ENCODE results near the gene NOTCH2. TPM values are rescaled to one million over a fixed set of nuclear protein-coding genes. Genes with fewer than 3 reads are reported as not detected.
"Not testable (repeated sequence)": the region's sequence is repeated elsewhere in the genome, so short reads cannot be mapped to it uniquely, and the experiment has no call there.

The NOTCH2 gene
- total RNA-seq, 5 donors from 2014 or later (not counting 1 experiment from before 2014, with no cell fraction given) = 66.4 to 88.5 (median 77.8) TPM

- DNase-seq; H3K36me3 Mint-ChIP-seq; H3K4me3 Mint-ChIP-seq; H3K9me3 Mint-ChIP-seq; H3K27ac Mint-ChIP-seq; H3K27me3 ChIP-seq (replicated peaks in 1 of 2; ENCODE audit: control insufficient read depth in 2 of 2, extremely low read depth in 1 of 2, insufficient read depth in 2 of 2, low read length in 1 of 2); CTCF ChIA-PET; H3K27me3 Mint-ChIP-seq; H3K27ac ChIP-seq (ENCODE audit: low read length); H3K4me3 ChIP-seq (ENCODE audit: control insufficient read depth in 1 of 2, extremely low read depth in 1 of 2, low read length in 1 of 2); H3K4me1 ChIP-seq (ENCODE audit: control insufficient read depth in 1 of 2, extremely low read depth in 1 of 2, insufficient read depth in 2 of 2, low read length in 2 of 2); POLR2A ChIA-PET; H3K9me3 ChIP-seq; H3K36me3 ChIP-seq (ENCODE audit: control insufficient read depth in 2 of 2, extremely low read depth in 1 of 2, insufficient read depth in 1 of 2, low read length in 1 of 2): not testable (repeated sequence)
- peak in 1 of 4 experiments; percentile 53 for ATAC-seq (replicated peaks in 1 of 4)
- peaks cover 0 to 11% (median 10%) of the 10 kb centered on the region in 3 donors for H3K4me1 Mint-ChIP-seq
- WGBS (ENCODE audit: insufficient coverage) = no CpG with 5 or more reads among the region's 8 CpGs
These were observed 405 bp upstream of the NOTCH2 start for GRCh38 chr1:120069920-120070214.

- peak overlapping the region in 1 of 2 donors; percentile 33 for H3K4me3 ChIP-seq (ENCODE audit: control insufficient read depth in 1 of 2, extremely low read depth in 1 of 2, low read length in 1 of 2)
- no CpG with 5 or more reads among the region's 28 CpGs for WGBS (ENCODE audit: insufficient coverage)
- H3K27me3 ChIP-seq (replicated peaks in 1 of 2; ENCODE audit: control insufficient read depth in 2 of 2, extremely low read depth in 1 of 2, insufficient read depth in 2 of 2, low read length in 1 of 2); H3K36me3 ChIP-seq (ENCODE audit: control insufficient read depth in 2 of 2, extremely low read depth in 1 of 2, insufficient read depth in 1 of 2, low read length in 1 of 2); H3K9me3 Mint-ChIP-seq; CTCF ChIA-PET; H3K4me1 ChIP-seq (ENCODE audit: control insufficient read depth in 1 of 2, extremely low read depth in 1 of 2, insufficient read depth in 2 of 2, low read length in 2 of 2); H3K27ac ChIP-seq (ENCODE audit: low read length); H3K27ac Mint-ChIP-seq; H3K9me3 ChIP-seq; ATAC-seq (replicated peaks in 1 of 4); POLR2A ChIA-PET; H3K36me3 Mint-ChIP-seq; H3K27me3 Mint-ChIP-seq: not testable (repeated sequence)
- Mint-ChIP-seq H3K4me1 (peaks cover 0 to 14% (median 10%) of the 10 kb centered on the region in 3 donors), H3K4me3 (peak overlapping the region; percentile 43 to 69 (median 46))
- DNase-seq = peak in 5 of 35 experiments; percentile 0 to 24 (median 4)
These were observed 787 bp downstream of the NOTCH2 start for GRCh38 chr1:120068683-120069066.

- H3K9me3 Mint-ChIP-seq; H3K27me3 ChIP-seq (replicated peaks in 1 of 2; ENCODE audit: control insufficient read depth in 2 of 2, extremely low read depth in 1 of 2, insufficient read depth in 2 of 2, low read length in 1 of 2); H3K36me3 ChIP-seq (ENCODE audit: control insufficient read depth in 2 of 2, extremely low read depth in 1 of 2, insufficient read depth in 1 of 2, low read length in 1 of 2); CTCF ChIA-PET; H3K27ac Mint-ChIP-seq; H3K4me3 ChIP-seq (ENCODE audit: control insufficient read depth in 1 of 2, extremely low read depth in 1 of 2, low read length in 1 of 2); POLR2A ChIA-PET; H3K4me3 Mint-ChIP-seq; H3K27me3 Mint-ChIP-seq; ATAC-seq (replicated peaks in 1 of 4); H3K27ac ChIP-seq (ENCODE audit: low read length); H3K36me3 Mint-ChIP-seq; H3K4me1 Mint-ChIP-seq; DNase-seq; H3K4me1 ChIP-seq (ENCODE audit: control insufficient read depth in 1 of 2, extremely low read depth in 1 of 2, insufficient read depth in 2 of 2, low read length in 2 of 2); H3K9me3 ChIP-seq: not testable (repeated sequence)
- WGBS (ENCODE audit: insufficient coverage) = no CpG with 5 or more reads among the region's 2 CpGs
These were observed 21.3 kb downstream of the NOTCH2 start for GRCh38 chr1:120048208-120048607.

GRCh38 chr1:120041771-120042170 lies 27.7 kb downstream of the NOTCH2 start:
- H3K9me3 Mint-ChIP-seq; H3K27ac Mint-ChIP-seq; DNase-seq; H3K9me3 ChIP-seq; H3K4me1 ChIP-seq (ENCODE audit: control insufficient read depth in 1 of 2, extremely low read depth in 1 of 2, insufficient read depth in 2 of 2, low read length in 2 of 2); POLR2A ChIA-PET; H3K27ac ChIP-seq (ENCODE audit: low read length); H3K27me3 Mint-ChIP-seq; ATAC-seq (replicated peaks in 1 of 4); H3K36me3 Mint-ChIP-seq; H3K27me3 ChIP-seq (replicated peaks in 1 of 2; ENCODE audit: control insufficient read depth in 2 of 2, extremely low read depth in 1 of 2, insufficient read depth in 2 of 2, low read length in 1 of 2); H3K4me1 Mint-ChIP-seq; H3K4me3 Mint-ChIP-seq; H3K36me3 ChIP-seq (ENCODE audit: control insufficient read depth in 2 of 2, extremely low read depth in 1 of 2, insufficient read depth in 1 of 2, low read length in 1 of 2); CTCF ChIA-PET; H3K4me3 ChIP-seq (ENCODE audit: control insufficient read depth in 1 of 2, extremely low read depth in 1 of 2, low read length in 1 of 2): not testable (repeated sequence)
- WGBS (ENCODE audit: insufficient coverage) = no CpG with 5 or more reads among the region's 4 CpGs

- H3K4me3 Mint-ChIP-seq = not testable (repeated sequence)
- no CpG with 5 or more reads among the region's 3 CpGs for WGBS (ENCODE audit: insufficient coverage)
These were observed 37.2 kb downstream of the NOTCH2 start for GRCh38 chr1:120032253-120032652.

GRCh38 chr1:120023791-120024190 lies 45.7 kb downstream of the NOTCH2 start:
- CTCF ChIA-PET = not testable (repeated sequence)

More at GRCh38 chr1:120032253-120032652, 37.2 kb downstream of the NOTCH2 start:
- H3K27ac ChIP-seq (ENCODE audit: low read length); H3K4me3 ChIP-seq (ENCODE audit: control insufficient read depth in 1 of 2, extremely low read depth in 1 of 2, low read length in 1 of 2); H3K27me3 ChIP-seq (replicated peaks in 1 of 2; ENCODE audit: control insufficient read depth in 2 of 2, extremely low read depth in 1 of 2, insufficient read depth in 2 of 2, low read length in 1 of 2); H3K36me3 Mint-ChIP-seq; ATAC-seq (replicated peaks in 1 of 4); DNase-seq; H3K27me3 Mint-ChIP-seq; CTCF ChIA-PET; H3K27ac Mint-ChIP-seq; H3K9me3 Mint-ChIP-seq; H3K9me3 ChIP-seq; H3K4me1 ChIP-seq (ENCODE audit: control insufficient read depth in 1 of 2, extremely low read depth in 1 of 2, insufficient read depth in 2 of 2, low read length in 2 of 2); POLR2A ChIA-PET; H3K4me1 Mint-ChIP-seq; H3K36me3 ChIP-seq (ENCODE audit: control insufficient read depth in 2 of 2, extremely low read depth in 1 of 2, insufficient read depth in 1 of 2, low read length in 1 of 2): not testable (repeated sequence)

GRCh38 chr1:120014978-120015377 lies 54.5 kb downstream of the NOTCH2 start:
- H3K9me3 ChIP-seq; H3K36me3 Mint-ChIP-seq; H3K9me3 Mint-ChIP-seq; H3K4me1 ChIP-seq (ENCODE audit: control insufficient read depth in 1 of 2, extremely low read depth in 1 of 2, insufficient read depth in 2 of 2, low read length in 2 of 2); H3K4me3 ChIP-seq (ENCODE audit: control insufficient read depth in 1 of 2, extremely low read depth in 1 of 2, low read length in 1 of 2); DNase-seq; ATAC-seq (replicated peaks in 1 of 4); CTCF ChIA-PET; POLR2A ChIA-PET; H3K27ac Mint-ChIP-seq; H3K27ac ChIP-seq (ENCODE audit: low read length); H3K27me3 ChIP-seq (replicated peaks in 1 of 2; ENCODE audit: control insufficient read depth in 2 of 2, extremely low read depth in 1 of 2, insufficient read depth in 2 of 2, low read length in 1 of 2); H3K4me3 Mint-ChIP-seq; H3K4me1 Mint-ChIP-seq; H3K36me3 ChIP-seq (ENCODE audit: control insufficient read depth in 2 of 2, extremely low read depth in 1 of 2, insufficient read depth in 1 of 2, low read length in 1 of 2); H3K27me3 Mint-ChIP-seq: not testable (repeated sequence)
- no CpG with 5 or more reads among the region's 7 CpGs for WGBS (ENCODE audit: insufficient coverage)

More at GRCh38 chr1:120023791-120024190, 45.7 kb downstream of the NOTCH2 start:
- H3K4me1 ChIP-seq (ENCODE audit: control insufficient read depth in 1 of 2, extremely low read depth in 1 of 2, insufficient read depth in 2 of 2, low read length in 2 of 2); H3K9me3 ChIP-seq; DNase-seq; H3K4me1 Mint-ChIP-seq; H3K27me3 ChIP-seq (replicated peaks in 1 of 2; ENCODE audit: control insufficient read depth in 2 of 2, extremely low read depth in 1 of 2, insufficient read depth in 2 of 2, low read length in 1 of 2); H3K9me3 Mint-ChIP-seq; ATAC-seq (replicated peaks in 1 of 4); H3K27me3 Mint-ChIP-seq; H3K36me3 Mint-ChIP-seq; H3K4me3 Mint-ChIP-seq; H3K27ac ChIP-seq (ENCODE audit: low read length); POLR2A ChIA-PET; H3K27ac Mint-ChIP-seq; H3K36me3 ChIP-seq (ENCODE audit: control insufficient read depth in 2 of 2, extremely low read depth in 1 of 2, insufficient read depth in 1 of 2, low read length in 1 of 2); H3K4me3 ChIP-seq (ENCODE audit: control insufficient read depth in 1 of 2, extremely low read depth in 1 of 2, low read length in 1 of 2): not testable (repeated sequence)
- WGBS (ENCODE audit: insufficient coverage) = no CpG with 5 or more reads among the region's 1 CpG
